ENCODE results near the gene AP4B1.
"Not testable (repeated sequence)": the region's sequence is repeated elsewhere in the genome, so short reads cannot be mapped to it uniquely, and the experiment has no call there.

Gene AP4B1

GRCh38 chr1:113904674-113905434 is at the start of gene AP4B1, which contains the start of gene DCLRE1B:
TSS of gene AP4B1 (minus strand) at chr1:113904799. CDS start at chr1:113904717, 82 bp downstream.
TSS of gene DCLRE1B (plus strand) at chr1:113905326. CDS start at chr1:113905587, 261 bp downstream.
- DNase-seq: peak; percentile 99

GRCh38 chr1:113951719-113952118 is 47.1 kb upstream of the AP4B1 start:
- DNase-seq: no peak

- DNase-seq: no peak
Measured at GRCh38 chr1:113950908-113951307, 46.3 kb upstream of the AP4B1 start.

- no peak for DNase-seq
Measured at GRCh38 chr1:113949007-113949406, 44.4 kb upstream of the AP4B1 start.

GRCh38 chr1:113948151-113948550 is 43.6 kb upstream of the AP4B1 start:
- not testable (repeated sequence) for DNase-seq

- DNase-seq: no peak
Measured at GRCh38 chr1:113947388-113948107, 42.9 kb upstream of the AP4B1 start.

- DNase-seq: no peak
Measured at GRCh38 chr1:113946678-113947387, 42.2 kb upstream of the AP4B1 start.

- DNase-seq: no peak
Measured at GRCh38 chr1:113946112-113946511, 41.5 kb upstream of the AP4B1 start.

- DNase-seq: no peak
Measured at GRCh38 chr1:113945329-113945728, 40.7 kb upstream of the AP4B1 start.

GRCh38 chr1:113943028-113943811 is 38.6 kb upstream of the AP4B1 start:
- DNase-seq: no peak

GRCh38 chr1:113942527-113942926 is 37.9 kb upstream of the AP4B1 start:
- DNase-seq: no peak

- DNase-seq: no peak
Measured at GRCh38 chr1:113941245-113941559, 36.6 kb upstream of the AP4B1 start.

GRCh38 chr1:113940365-113941244 is 36.0 kb upstream of the AP4B1 start:
- DNase-seq: no peak

- DNase-seq: no peak
Measured at GRCh38 chr1:113938192-113938591, 33.6 kb upstream of the AP4B1 start.

- DNase-seq: no peak
Measured at GRCh38 chr1:113937146-113937545, 32.5 kb upstream of the AP4B1 start.

GRCh38 chr1:113935970-113936369 is 31.4 kb upstream of the AP4B1 start:
- DNase-seq: no peak

- DNase-seq: no peak
Measured at GRCh38 chr1:113935176-113935575, 30.6 kb upstream of the AP4B1 start.

- no peak for DNase-seq
Measured at GRCh38 chr1:113934511-113935055, 30.0 kb upstream of the AP4B1 start.

GRCh38 chr1:113934006-113934405 is 29.4 kb upstream of the AP4B1 start:
- no peak for DNase-seq

- DNase-seq: no peak
Measured at GRCh38 chr1:113931451-113931851, 26.9 kb upstream of the AP4B1 start.

- peak; percentile 24 for DNase-seq
Measured at GRCh38 chr1:113930499-113931161, 26.0 kb upstream of the AP4B1 start.
